Mammary epithelial cell (primary cell): ENCODE measurements around the gene CNTN4.

Source experiments
- CTCF ChIP-seq, 2 donors: IDR thresholded peaks in 1 of 2; conservative IDR thresholded peaks in 1 of 2; 2 replicates each; pipeline ENCODE4 v1.5.1; 2011 to 2012; ENCODE audit warnings: inconsistent platforms in 2 of 2, low read length in 2 of 2, mild to moderate bottlenecking in 2 of 2, control low read depth in 1 of 2, low read depth in 1 of 2; ENCODE audit not compliant: insufficient read depth in 1 of 2; ENCODE audit errors: extremely low read depth in 1 of 2
- EZH2 ChIP-seq: IDR thresholded peaks from 2 replicates; pipeline ENCODE4 v1.6.1; 2012; ENCODE audit warnings: low read length, inconsistent platforms, borderline replicate concordance

DNA sequence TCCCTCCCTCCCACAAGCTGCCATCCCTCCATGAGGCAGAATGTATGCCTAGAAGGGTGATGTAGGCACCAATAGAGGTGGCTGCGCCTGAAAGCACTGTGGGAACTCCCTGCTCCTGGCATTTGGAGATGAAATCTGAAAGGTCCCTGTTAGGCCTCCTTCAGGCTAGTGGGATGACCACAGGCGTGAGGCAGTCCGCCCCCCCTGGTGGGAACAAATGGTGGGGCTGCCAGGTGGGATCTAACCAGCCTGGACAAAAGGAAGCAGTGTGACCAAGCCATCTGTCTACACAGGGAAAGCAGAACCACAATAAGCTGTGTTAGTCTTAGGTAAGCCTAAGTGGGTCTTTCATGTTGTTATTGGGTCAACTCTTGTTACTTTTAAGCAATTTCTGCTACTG is 986.2 kb downstream of the CNTN4 start:
- TF ChIP-seq CTCF (conservative IDR thresholded peaks at IDR 0.05 in 1 of 2, IDR thresholded peaks at IDR 0.05 in 1 of 2; ENCODE audit: extremely low read depth in 1 of 2, insufficient read depth in 1 of 2, low read depth in 1 of 2, low read length in 2 of 2), result no peak
- no peak for TF ChIP-seq EZH2
